ENCODE measurements around the gene PSMB11. TPM values are rescaled to one million over a fixed set of nuclear protein-coding genes. Genes with fewer than 3 reads are reported as not detected.
"Not testable (repeated sequence)": the region's sequence is repeated elsewhere in the genome, so short reads cannot be mapped to it uniquely, and the experiment has no call there.

The PSMB11 gene
- total and polyA plus RNA-seq, 10 donors: 0.03 TPM; not detected in 9

GRCh38 chr14:22998329-22999012 lies 43.5 kb upstream of the PSMB11 start:
- DNase-seq: no peak
- H3K9me3 ChIP-seq: no peaks in the 10 kb centered on the region

DNA sequence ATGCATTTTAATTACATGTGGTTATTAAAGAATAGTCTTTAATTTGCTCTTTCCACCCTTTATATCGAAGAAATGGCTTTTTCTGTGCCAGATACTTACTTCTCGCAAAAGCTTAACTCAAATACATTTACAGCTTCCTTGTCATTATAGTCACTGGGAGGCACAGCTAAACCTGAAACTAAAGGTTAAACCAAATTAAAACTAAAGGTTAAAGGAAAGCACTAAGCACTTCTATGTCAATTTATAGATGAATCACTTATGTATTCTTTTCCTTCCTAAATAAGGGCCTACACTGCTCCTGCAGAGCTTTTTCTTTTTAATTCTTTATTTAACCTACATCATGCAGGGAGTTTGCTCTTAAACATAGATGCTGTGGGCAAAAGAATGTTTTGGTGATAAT lies 41.2 kb upstream of the PSMB11 start:
- 91 to 97% (median 94%) methylated on average over 2 of the region's 2 CpGs for WGBS, 5 donors
- H3K27me3 ChIP-seq (replicated peaks in 1 of 7): no peaks in the 10 kb centered on the region
- H3K4me1 ChIP-seq: peaks cover 1 to 8% (median 3%) of the 10 kb centered on the region in 6 donors
- peaks cover 0 to 20% (median 0%) of the 10 kb centered on the region in 6 donors for H3K36me3 ChIP-seq
- no peak for DNase-seq
- no peaks in the 10 kb centered on the region for H3K9me3 ChIP-seq
- TF ChIP-seq POLR2A (IDR thresholded peaks at IDR 0.05): no peak
- TF ChIP-seq, protein P1, sequence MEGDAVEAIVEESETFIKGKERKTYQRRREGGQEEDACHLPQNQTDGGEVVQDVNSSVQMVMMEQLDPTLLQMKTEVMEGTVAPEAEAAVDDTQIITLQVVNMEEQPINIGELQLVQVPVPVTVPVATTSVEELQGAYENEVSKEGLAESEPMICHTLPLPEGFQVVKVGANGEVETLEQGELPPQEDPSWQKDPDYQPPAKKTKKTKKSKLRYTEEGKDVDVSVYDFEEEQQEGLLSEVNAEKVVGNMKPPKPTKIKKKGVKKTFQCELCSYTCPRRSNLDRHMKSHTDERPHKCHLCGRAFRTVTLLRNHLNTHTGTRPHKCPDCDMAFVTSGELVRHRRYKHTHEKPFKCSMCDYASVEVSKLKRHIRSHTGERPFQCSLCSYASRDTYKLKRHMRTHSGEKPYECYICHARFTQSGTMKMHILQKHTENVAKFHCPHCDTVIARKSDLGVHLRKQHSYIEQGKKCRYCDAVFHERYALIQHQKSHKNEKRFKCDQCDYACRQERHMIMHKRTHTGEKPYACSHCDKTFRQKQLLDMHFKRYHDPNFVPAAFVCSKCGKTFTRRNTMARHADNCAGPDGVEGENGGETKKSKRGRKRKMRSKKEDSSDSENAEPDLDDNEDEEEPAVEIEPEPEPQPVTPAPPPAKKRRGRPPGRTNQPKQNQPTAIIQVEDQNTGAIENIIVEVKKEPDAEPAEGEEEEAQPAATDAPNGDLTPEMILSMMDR (IDR thresholded peaks at IDR 0.05 in 8 of 11, conservative IDR thresholded peaks at IDR 0.05 in 3 of 11): no peak
- no peak for TF ChIP-seq POLR2AphosphoS5 (IDR thresholded peaks at IDR 0.05)
- no peak overlapping the region for H3K27ac ChIP-seq
- intact Hi-C loops (cut with DNase I; ENCODE audit: low total_unique reads): no loop called here
- H3K4me3 ChIP-seq: no peak overlapping the region

More at GRCh38 chr14:22998329-22999012, 43.5 kb upstream of the PSMB11 start:
- intact Hi-C loops (cut with DNase I; ENCODE audit: low total_unique reads): loop anchor here (5.0 kb wide), 1 partner anchor 44 kb away; the partner anchor contains the start of gene PSMB11
- Histone ChIP-seq H3K27ac (no peak overlapping the region), H3K4me3 (no peak overlapping the region), H3K36me3 (peaks cover 0 to 28% (median 0%) of the 10 kb centered on the region in 6 donors), H3K4me1 (peaks cover 0 to 7% (median 2%) of the 10 kb centered on the region in 6 donors), H3K27me3 (replicated peaks in 1 of 7) (no peaks in the 10 kb centered on the region)
- TF ChIP-seq POLR2A (IDR thresholded peaks at IDR 0.05) (no peak), POLR2AphosphoS5 (IDR thresholded peaks at IDR 0.05) (no peak)
- TF ChIP-seq, protein P1 (IDR thresholded peaks at IDR 0.05 in 8 of 11, conservative IDR thresholded peaks at IDR 0.05 in 3 of 11): no peak
- 91 to 97% (median 92%) methylated on average over 16 of the region's 16 CpGs for WGBS, 5 donors

GRCh38 chr14:23002592-23002991 lies 39.4 kb upstream of the PSMB11 start:
- Histone ChIP-seq H3K4me3 (no peak overlapping the region), H3K4me1 (peaks cover 9 to 20% (median 15%) of the 10 kb centered on the region in 6 donors), H3K27ac (no peak overlapping the region), H3K27me3 (replicated peaks in 1 of 7) (no peaks in the 10 kb centered on the region), H3K9me3 (no peaks in the 10 kb centered on the region), H3K36me3 (peaks cover 0 to 20% (median 0%) of the 10 kb centered on the region in 6 donors)
- DNase-seq: no peak
- TF ChIP-seq POLR2A (IDR thresholded peaks at IDR 0.05) (no peak), POLR2AphosphoS5 (IDR thresholded peaks at IDR 0.05) (no peak)
- TF ChIP-seq, protein P1 (IDR thresholded peaks at IDR 0.05 in 8 of 11, conservative IDR thresholded peaks at IDR 0.05 in 3 of 11): no peak
- intact Hi-C loops (cut with DNase I; ENCODE audit: low total_unique reads): no loop called here
- WGBS, 5 donors: 89 to 98% (median 95%) methylated on average over 3 of the region's 3 CpGs

- WGBS, 5 donors: 97 to 98% (median 97%) methylated on average over 4 of the region's 4 CpGs
- DNase-seq; H3K27me3 ChIP-seq (replicated peaks in 1 of 7); H3K9me3 ChIP-seq; H3K4me3 ChIP-seq; H3K36me3 ChIP-seq; H3K27ac ChIP-seq; intact Hi-C loops (cut with DNase I; ENCODE audit: low total_unique reads): not testable (repeated sequence)
- H3K4me1 ChIP-seq: peaks cover 16 to 37% (median 29%) of the 10 kb centered on the region in 6 donors
These were observed 37.7 kb upstream of the PSMB11 start for GRCh38 chr14:23004274-23004673.

All from spleen (tissue), 11 donors.